GM18507 (cell line): Measurements from ENCODE around the gene EBF3.

ENCODE experiments used
- DNase-seq: peaks from one replicate; pipeline ENCODE4 v3.0.0; 2011; ENCODE audit warnings: low read depth; ENCODE audit not compliant: insufficient read length; ENCODE audit errors: extremely low spot score
- FAIRE-seq: peaks from 2 replicates; lab custom pipeline; 2011; peaks lifted over from hg19 to GRCh38; lab: Jason Lieb, UNC

The EBF3 gene

GRCh38 chr10:129916506-129916995 is 47.5 kb downstream of the EBF3 start:
- FAIRE-seq = no peak

GRCh38 chr10:129915526-129916378 is 48.3 kb downstream of the EBF3 start:
- FAIRE-seq (no peak), DNase-seq (no peak)

More at GRCh38 chr10:129916506-129916995, 47.5 kb downstream of the EBF3 start:
- no peak for DNase-seq

- no peak for DNase-seq
- no peak for FAIRE-seq
These were observed 49.1 kb downstream of the EBF3 start for GRCh38 chr10:129914960-129915359.

- DNase-seq (no peak), FAIRE-seq (no peak)
These were observed 49.8 kb downstream of the EBF3 start for GRCh38 chr10:129914153-129914855.

GRCh38 chr10:129912986-129913695 is 50.9 kb downstream of the EBF3 start:
- DNase-seq (no peak), FAIRE-seq (no peak)

GRCh38 chr10:129912166-129912917 is 51.7 kb downstream of the EBF3 start:
- DNase-seq = no peak
- FAIRE-seq = no peak

GRCh38 chr10:129911451-129912165 is 52.5 kb downstream of the EBF3 start:
- DNase-seq (no peak), FAIRE-seq (no peak)

GRCh38 chr10:129910861-129911260 is 53.2 kb downstream of the EBF3 start:
- FAIRE-seq (no peak), DNase-seq (no peak)

- FAIRE-seq (no peak), DNase-seq (no peak)
These were observed 54.4 kb downstream of the EBF3 start for GRCh38 chr10:129909531-129910256.

GRCh38 chr10:129909080-129909479 is 55.0 kb downstream of the EBF3 start:
- DNase-seq = no peak
- no peak for FAIRE-seq

GRCh38 chr10:129908406-129908805 is 55.7 kb downstream of the EBF3 start:
- DNase-seq (no peak), FAIRE-seq (no peak)

GRCh38 chr10:129905553-129905952 is 58.5 kb downstream of the EBF3 start:
- no peak for DNase-seq
- FAIRE-seq = no peak

- DNase-seq (no peak), FAIRE-seq (no peak)
These were observed 59.8 kb downstream of the EBF3 start for GRCh38 chr10:129904323-129904722.

GRCh38 chr10:129901389-129902006 is 62.6 kb downstream of the EBF3 start:
- DNase-seq = no peak

GRCh38 chr10:129900825-129901224 is 63.2 kb downstream of the EBF3 start:
- FAIRE-seq (no peak), DNase-seq (no peak)

More at GRCh38 chr10:129901389-129902006, 62.6 kb downstream of the EBF3 start:
- no peak for FAIRE-seq

GRCh38 chr10:129899276-129900130 is 64.6 kb downstream of the EBF3 start:
- DNase-seq (no peak), FAIRE-seq (no peak)
